ENCODE results near the gene TRIO. TPM values are rescaled to one million over a fixed set of nuclear protein-coding genes. Genes with fewer than 3 reads are reported as not detected.

TRIO gene
- polyA plus RNA-seq, 1 of the 3 experiments (the other 2 are of a cell fraction) = 229 TPM

DNA sequence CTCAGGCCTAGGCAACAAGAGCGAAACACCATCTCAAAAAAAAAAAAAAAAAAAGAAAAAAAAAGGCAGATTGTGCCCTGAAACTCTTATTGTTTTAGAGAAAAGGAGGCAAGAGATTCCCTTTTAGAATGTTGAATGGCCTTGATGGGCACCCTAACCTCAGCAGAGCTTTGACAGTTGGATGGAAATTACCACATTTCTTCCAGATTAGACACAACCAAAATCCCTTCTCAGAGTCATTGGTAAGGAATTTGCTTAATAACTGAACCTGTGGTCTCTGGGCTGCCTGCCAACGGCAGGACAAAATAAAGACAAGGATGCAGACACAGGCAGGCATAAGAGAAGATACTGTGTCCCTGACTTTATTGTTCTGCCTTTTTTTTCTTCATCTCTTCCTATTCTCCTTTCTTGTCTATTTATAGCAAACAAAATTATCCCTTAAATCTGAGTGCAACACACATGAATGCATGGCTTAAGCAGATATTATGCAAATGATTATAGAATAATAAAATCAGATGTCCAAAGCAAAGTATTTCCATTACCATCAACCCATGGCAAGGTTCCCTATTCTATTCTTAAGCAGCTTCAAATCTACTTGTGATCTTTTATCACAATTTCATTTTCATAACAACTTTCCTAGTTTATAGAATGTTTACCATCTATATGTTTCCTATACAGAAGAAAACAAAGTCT is 37.3 kb upstream of the TRIO start (continued):
- TF ChIP-seq, protein P1, sequence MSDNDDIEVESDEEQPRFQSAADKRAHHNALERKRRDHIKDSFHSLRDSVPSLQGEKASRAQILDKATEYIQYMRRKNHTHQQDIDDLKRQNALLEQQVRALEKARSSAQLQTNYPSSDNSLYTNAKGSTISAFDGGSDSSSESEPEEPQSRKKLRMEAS (IDR thresholded peaks at IDR 0.05; ENCODE audit: low read depth) = peak; percentile 57; the same call in 1 of the 2 replicates
- TF ChIP-seq JUND (IDR thresholded peaks at IDR 0.05) (peak; percentile 94), TCF12 (IDR thresholded peaks at IDR 0.05) (peak; percentile 81), RCOR1 (IDR thresholded peaks at IDR 0.05; ENCODE audit: low read length) (no peak), ELF1 (IDR thresholded peaks at IDR 0.05) (no peak), SIN3A (IDR thresholded peaks at IDR 0.05; ENCODE audit: borderline replicate concordance, low read depth, low read length) (no peak), POLR2AphosphoS5 (IDR thresholded peaks at IDR 0.05; ENCODE audit: low read depth, low read length) (peak; percentile 76; the same call in 1 of the 2 replicates), YY1 (IDR thresholded peaks at IDR 0.05; ENCODE audit: low read depth) (no peak), MEF2A (IDR thresholded peaks at IDR 0.05; ENCODE audit: borderline replicate concordance, low read depth) (peak; percentile 40; the same call in 1 of the 2 replicates)
- TF ChIP-seq, protein P2, sequence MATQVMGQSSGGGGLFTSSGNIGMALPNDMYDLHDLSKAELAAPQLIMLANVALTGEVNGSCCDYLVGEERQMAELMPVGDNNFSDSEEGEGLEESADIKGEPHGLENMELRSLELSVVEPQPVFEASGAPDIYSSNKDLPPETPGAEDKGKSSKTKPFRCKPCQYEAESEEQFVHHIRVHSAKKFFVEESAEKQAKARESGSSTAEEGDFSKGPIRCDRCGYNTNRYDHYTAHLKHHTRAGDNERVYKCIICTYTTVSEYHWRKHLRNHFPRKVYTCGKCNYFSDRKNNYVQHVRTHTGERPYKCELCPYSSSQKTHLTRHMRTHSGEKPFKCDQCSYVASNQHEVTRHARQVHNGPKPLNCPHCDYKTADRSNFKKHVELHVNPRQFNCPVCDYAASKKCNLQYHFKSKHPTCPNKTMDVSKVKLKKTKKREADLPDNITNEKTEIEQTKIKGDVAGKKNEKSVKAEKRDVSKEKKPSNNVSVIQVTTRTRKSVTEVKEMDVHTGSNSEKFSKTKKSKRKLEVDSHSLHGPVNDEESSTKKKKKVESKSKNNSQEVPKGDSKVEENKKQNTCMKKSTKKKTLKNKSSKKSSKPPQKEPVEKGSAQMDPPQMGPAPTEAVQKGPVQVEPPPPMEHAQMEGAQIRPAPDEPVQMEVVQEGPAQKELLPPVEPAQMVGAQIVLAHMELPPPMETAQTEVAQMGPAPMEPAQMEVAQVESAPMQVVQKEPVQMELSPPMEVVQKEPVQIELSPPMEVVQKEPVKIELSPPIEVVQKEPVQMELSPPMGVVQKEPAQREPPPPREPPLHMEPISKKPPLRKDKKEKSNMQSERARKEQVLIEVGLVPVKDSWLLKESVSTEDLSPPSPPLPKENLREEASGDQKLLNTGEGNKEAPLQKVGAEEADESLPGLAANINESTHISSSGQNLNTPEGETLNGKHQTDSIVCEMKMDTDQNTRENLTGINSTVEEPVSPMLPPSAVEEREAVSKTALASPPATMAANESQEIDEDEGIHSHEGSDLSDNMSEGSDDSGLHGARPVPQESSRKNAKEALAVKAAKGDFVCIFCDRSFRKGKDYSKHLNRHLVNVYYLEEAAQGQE (IDR thresholded peaks at IDR 0.05; ENCODE audit: low read depth, low read length) = no peak
- TF ChIP-seq, protein P3, sequence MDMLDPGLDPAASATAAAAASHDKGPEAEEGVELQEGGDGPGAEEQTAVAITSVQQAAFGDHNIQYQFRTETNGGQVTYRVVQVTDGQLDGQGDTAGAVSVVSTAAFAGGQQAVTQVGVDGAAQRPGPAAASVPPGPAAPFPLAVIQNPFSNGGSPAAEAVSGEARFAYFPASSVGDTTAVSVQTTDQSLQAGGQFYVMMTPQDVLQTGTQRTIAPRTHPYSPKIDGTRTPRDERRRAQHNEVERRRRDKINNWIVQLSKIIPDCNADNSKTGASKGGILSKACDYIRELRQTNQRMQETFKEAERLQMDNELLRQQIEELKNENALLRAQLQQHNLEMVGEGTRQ (IDR thresholded peaks at IDR 0.05; ENCODE audit: borderline replicate concordance, low read depth, low read length) = no peak
- TF ChIP-seq, protein P4, sequence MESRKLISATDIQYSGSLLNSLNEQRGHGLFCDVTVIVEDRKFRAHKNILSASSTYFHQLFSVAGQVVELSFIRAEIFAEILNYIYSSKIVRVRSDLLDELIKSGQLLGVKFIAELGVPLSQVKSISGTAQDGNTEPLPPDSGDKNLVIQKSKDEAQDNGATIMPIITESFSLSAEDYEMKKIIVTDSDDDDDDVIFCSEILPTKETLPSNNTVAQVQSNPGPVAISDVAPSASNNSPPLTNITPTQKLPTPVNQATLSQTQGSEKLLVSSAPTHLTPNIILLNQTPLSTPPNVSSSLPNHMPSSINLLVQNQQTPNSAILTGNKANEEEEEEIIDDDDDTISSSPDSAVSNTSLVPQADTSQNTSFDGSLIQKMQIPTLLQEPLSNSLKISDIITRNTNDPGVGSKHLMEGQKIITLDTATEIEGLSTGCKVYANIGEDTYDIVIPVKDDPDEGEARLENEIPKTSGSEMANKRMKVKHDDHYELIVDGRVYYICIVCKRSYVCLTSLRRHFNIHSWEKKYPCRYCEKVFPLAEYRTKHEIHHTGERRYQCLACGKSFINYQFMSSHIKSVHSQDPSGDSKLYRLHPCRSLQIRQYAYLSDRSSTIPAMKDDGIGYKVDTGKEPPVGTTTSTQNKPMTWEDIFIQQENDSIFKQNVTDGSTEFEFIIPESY (IDR thresholded peaks at IDR 0.05; ENCODE audit: borderline replicate concordance, low read depth) = peak; percentile 87

DNA sequence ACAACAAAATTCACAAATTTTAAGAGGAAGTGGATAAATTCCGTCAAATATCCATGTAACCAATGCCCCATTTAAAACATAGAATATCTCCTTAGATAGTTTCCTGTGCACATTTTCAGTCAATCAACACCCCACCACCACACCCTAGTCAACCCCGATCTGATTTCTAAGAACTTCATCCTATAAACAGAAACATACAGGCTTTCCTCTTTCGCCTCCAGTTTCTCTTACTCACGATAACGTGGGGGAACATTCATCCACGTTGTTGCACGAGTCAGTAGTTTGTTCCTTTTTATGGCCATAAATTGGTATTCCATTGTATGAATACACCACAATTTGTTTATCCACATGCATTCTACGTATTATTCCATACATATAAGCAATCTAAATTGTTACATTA is 35.6 kb upstream of the TRIO start:
- CTCF ChIA-PET = interaction anchor here (0.6 to 4.0 kb wide), 15 partner anchors 12 to 248 kb away, joined by 3 to 52 read pairs (median 4); partner anchors contain the start of gene TRIO
- TF ChIP-seq ELF1 (IDR thresholded peaks at IDR 0.05) (no peak), TCF12 (IDR thresholded peaks at IDR 0.05) (no peak), NRF1 (IDR thresholded peaks at IDR 0.05; ENCODE audit: low read depth, low read length) (no peak), NFIC (IDR thresholded peaks at IDR 0.05; ENCODE audit: borderline replicate concordance) (no peak), GATA2 (CRISPR knock-in tag; IDR thresholded peaks at IDR 0.05) (no peak), MEF2A (IDR thresholded peaks at IDR 0.05; ENCODE audit: borderline replicate concordance, low read depth) (no peak), RCOR1 (IDR thresholded peaks at IDR 0.05; ENCODE audit: low read length) (no peak), CHD2 (IDR thresholded peaks at IDR 0.05; ENCODE audit: low read length, partially characterized antibody) (no peak), FOXM1 (IDR thresholded peaks at IDR 0.05; ENCODE audit: low read depth) (no peak)
- TF ChIP-seq, protein P4 (IDR thresholded peaks at IDR 0.05; ENCODE audit: borderline replicate concordance, low read depth) = no peak
- TF ChIP-seq, protein P2 (IDR thresholded peaks at IDR 0.05; ENCODE audit: low read depth, low read length) = no peak

More for the DNA sequence above, 35.6 kb upstream of the TRIO start:
- Histone ChIP-seq H4K20me1 (ENCODE audit: insufficient read depth) (no peaks in the 10 kb centered on the region), H3K4me1 (ENCODE audit: control insufficient read depth in 1 of 2, insufficient read depth in 2 of 2, low read depth in 1 of 2, low read length in 1 of 2) (peaks cover 0 to 28% of the 10 kb centered on the region in 2 experiments; a peak in 1 of 4 replicates), H3K9me3 (no peaks in the 10 kb centered on the region), H3K27me3 (ENCODE audit: insufficient read depth) (no peaks in the 10 kb centered on the region), H3K4me2 (no peak overlapping the region), H3K9me2 (no peaks in the 10 kb centered on the region), H2AFZ (ENCODE audit: low read depth) (no peak overlapping the region), H3K79me2 (ENCODE audit: insufficient read depth) (no peaks in the 10 kb centered on the region; the same call in 1 of the 2 replicates), H3K36me3 (replicated peaks in 1 of 2; ENCODE audit: control insufficient read depth in 1 of 2, insufficient read depth in 2 of 2, low read length in 1 of 2) (no peaks in the 10 kb centered on the region), H3K9ac (no peak overlapping the region), H3F3A (replicated peaks; ENCODE audit: insufficient read depth) (peaks cover 30% of the 10 kb centered on the region), H3K4me3 (ENCODE audit: low read depth in 2 of 2, low read length in 1 of 2) (no peak overlapping the region), H3K27ac (ENCODE audit: low read depth in 2 of 2, low read length in 1 of 2) (no peak overlapping the region)
- POLR2A ChIA-PET = no interaction called here
- WGBS (ENCODE audit: low lambda C conversion rate) = 93% methylated on average over 8 of the region's 8 CpGs
- no peak for DNase-seq
